Measurements from ENCODE around the gene LHFPL3.
A peak's percentile ranks its signal among the peaks of the same experiment; 100 is the strongest.

The LHFPL3 gene

DNA sequence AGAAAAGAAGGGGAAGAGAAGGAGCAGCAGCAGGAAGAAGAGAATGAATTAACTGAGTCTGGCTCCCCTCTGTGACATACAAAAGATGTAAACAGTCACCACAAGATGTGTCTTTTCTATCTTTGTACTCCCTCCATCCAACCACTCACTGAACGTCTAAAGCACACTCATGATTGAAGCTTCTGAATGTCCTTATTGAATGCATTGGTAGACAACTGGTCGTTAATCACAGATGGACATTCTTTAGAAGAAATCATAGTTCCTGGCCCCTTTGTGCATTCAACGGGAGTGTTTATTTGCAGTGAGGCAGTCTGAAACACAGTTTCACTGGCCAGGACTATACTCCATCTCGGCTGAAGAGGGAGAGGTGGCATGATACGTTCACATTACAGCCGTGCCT lies 479.3 kb downstream of the LHFPL3 start:
- Histone ChIP-seq H3K4me1 (ENCODE audit: control insufficient read depth in 2 of 2, insufficient read depth in 1 of 2, low read depth in 1 of 2, low read length in 2 of 2) (no peaks in the 10 kb centered on the region), H2AK5ac (ENCODE audit: low read depth, low read length) (no peak overlapping the region), H3K9me3 (replicated peaks in 1 of 2; ENCODE audit: control insufficient read depth in 2 of 2, insufficient read depth in 1 of 2, low read depth in 1 of 2, low read length in 2 of 2) (no peaks in the 10 kb centered on the region), H3K4me2 (ENCODE audit: insufficient read depth, low read length, poor library complexity, severe bottlenecking) (no peak overlapping the region), H2BK5ac (ENCODE audit: low read length) (no peak overlapping the region), H2BK15ac (ENCODE audit: low read length) (no peak overlapping the region), H3K36me3 (replicated peaks in 1 of 2; ENCODE audit: control insufficient read depth in 2 of 2, insufficient read depth in 2 of 2, low read length in 2 of 2) (no peaks in the 10 kb centered on the region), H3K27me3 (ENCODE audit: control insufficient read depth in 3 of 3, insufficient read depth in 3 of 3, low read depth in 1 of 3, low read length in 3 of 3) (no peaks in the 10 kb centered on the region), H3K4me3 (ENCODE audit: low read length in 2 of 2) (no peak overlapping the region), H2BK12ac (ENCODE audit: low read length) (no peak overlapping the region), H3K14ac (ENCODE audit: low read length) (no peak overlapping the region), H3K23ac (ENCODE audit: low read depth, low read length, poor library complexity) (no peak overlapping the region), H3K9ac (ENCODE audit: low read depth, low read length, poor library complexity) (no peak overlapping the region), H3K4ac (ENCODE audit: low read length) (no peak overlapping the region), H3K27ac (replicated peaks; ENCODE audit: low read length) (no peak overlapping the region), H2AFZ (ENCODE audit: low read length) (no peak overlapping the region), H4K91ac (ENCODE audit: low read depth, low read length, poor library complexity) (no peak overlapping the region), H2BK120ac (ENCODE audit: low read depth, low read length) (no peak overlapping the region), H3K79me1 (ENCODE audit: low read depth, low read length) (no peaks in the 10 kb centered on the region), H3K18ac (ENCODE audit: low read length) (no peak overlapping the region), H4K8ac (ENCODE audit: low read depth, low read length) (no peak overlapping the region)
- WGBS, 2 donors (ENCODE audit: extremely low coverage in 2 of 2, insufficient read length in 2 of 2, insufficient replicate concordance in 1 of 2) = no CpG with 5 or more reads among the region's 6 CpGs
- DNase-seq (ENCODE audit: low spot score) = no peak

DNA sequence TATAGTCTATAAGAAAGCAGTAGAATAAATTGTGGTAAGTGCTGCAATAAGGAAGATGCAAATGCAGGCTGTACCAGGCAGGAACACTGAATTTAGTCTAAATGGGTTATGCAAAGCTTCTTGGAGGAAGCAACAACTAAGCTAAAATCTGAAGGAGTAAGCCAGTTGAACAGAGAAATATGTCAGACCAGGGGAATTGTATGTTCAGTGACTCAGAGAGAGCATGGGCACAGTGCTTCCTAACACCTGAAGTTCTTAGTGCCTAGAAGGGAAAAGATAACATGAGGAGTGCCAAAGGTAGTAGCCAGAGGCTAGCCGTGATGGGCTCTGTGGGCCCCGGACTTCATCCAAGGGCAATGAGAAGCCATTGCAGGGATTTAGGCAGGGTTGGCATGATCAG lies 481.5 kb downstream of the LHFPL3 start:
- no peak overlapping the region for H3K14ac ChIP-seq (ENCODE audit: low read length)
- H3K4ac ChIP-seq (ENCODE audit: low read length) = no peak overlapping the region
- H4K8ac ChIP-seq (ENCODE audit: low read depth, low read length) = no peak overlapping the region
- H3K27me3 ChIP-seq (ENCODE audit: control insufficient read depth in 3 of 3, insufficient read depth in 3 of 3, low read depth in 1 of 3, low read length in 3 of 3) = no peaks in the 10 kb centered on the region
- no peak overlapping the region for H2AK5ac ChIP-seq (ENCODE audit: low read depth, low read length)
- no peak overlapping the region for H3K18ac ChIP-seq (ENCODE audit: low read length)
- no peak overlapping the region for H2BK12ac ChIP-seq (ENCODE audit: low read length)
- H3K4me2 ChIP-seq (ENCODE audit: insufficient read depth, low read length, poor library complexity, severe bottlenecking) = no peak overlapping the region
- H3K9ac ChIP-seq (ENCODE audit: low read depth, low read length, poor library complexity) = no peak overlapping the region
- no peak overlapping the region for H2BK15ac ChIP-seq (ENCODE audit: low read length)
- H3K27ac ChIP-seq (replicated peaks; ENCODE audit: low read length) = no peak overlapping the region
- H3K9me3 ChIP-seq (replicated peaks in 1 of 2; ENCODE audit: control insufficient read depth in 2 of 2, insufficient read depth in 1 of 2, low read depth in 1 of 2, low read length in 2 of 2) = no peaks in the 10 kb centered on the region
- no CpG with 5 or more reads among the region's 2 CpGs for WGBS, 2 donors (ENCODE audit: extremely low coverage in 2 of 2, insufficient read length in 2 of 2, insufficient replicate concordance in 1 of 2)
- H2BK5ac ChIP-seq (ENCODE audit: low read length) = no peak overlapping the region
- no peak for DNase-seq (ENCODE audit: low spot score)
- no peaks in the 10 kb centered on the region for H3K36me3 ChIP-seq (replicated peaks in 1 of 2; ENCODE audit: control insufficient read depth in 2 of 2, insufficient read depth in 2 of 2, low read length in 2 of 2)
- no peak overlapping the region for H2BK120ac ChIP-seq (ENCODE audit: low read depth, low read length)
- no peaks in the 10 kb centered on the region for H3K79me1 ChIP-seq (ENCODE audit: low read depth, low read length)
- H3K4me3 ChIP-seq (ENCODE audit: low read length in 2 of 2) = no peak overlapping the region
- H2AFZ ChIP-seq (ENCODE audit: low read length) = no peak overlapping the region
- H4K91ac ChIP-seq (ENCODE audit: low read depth, low read length, poor library complexity) = no peak overlapping the region
- H3K4me1 ChIP-seq (ENCODE audit: control insufficient read depth in 2 of 2, insufficient read depth in 1 of 2, low read depth in 1 of 2, low read length in 2 of 2) = no peaks in the 10 kb centered on the region
- H3K23ac ChIP-seq (ENCODE audit: low read depth, low read length, poor library complexity) = no peak overlapping the region

DNA sequence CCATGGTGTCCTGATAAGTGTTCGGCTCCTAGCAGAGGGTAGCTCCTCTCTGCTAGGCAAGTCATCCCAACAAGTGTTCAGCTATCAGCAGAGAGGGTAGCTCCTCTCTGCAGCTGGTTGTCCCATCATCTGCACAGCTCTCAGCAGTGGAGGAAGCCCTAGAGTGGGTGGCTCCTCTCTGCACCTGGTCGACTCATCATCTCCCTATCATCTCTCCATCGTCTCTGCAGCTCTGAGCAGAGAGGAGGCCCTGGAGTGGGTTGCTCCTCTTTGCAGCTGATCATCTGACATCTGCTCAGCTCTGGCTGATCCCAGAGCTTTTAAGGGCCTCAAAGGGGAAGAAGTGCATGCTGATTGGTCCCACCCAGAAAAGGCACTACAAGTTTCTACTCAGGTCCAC lies 485.7 kb downstream of the LHFPL3 start:
- H2AK5ac ChIP-seq (ENCODE audit: low read depth, low read length) = no peak overlapping the region
- no peak for DNase-seq (ENCODE audit: low spot score)
- H2BK12ac ChIP-seq (ENCODE audit: low read length) = no peak overlapping the region
- H4K8ac ChIP-seq (ENCODE audit: low read depth, low read length) = no peak overlapping the region
- no peak overlapping the region for H3K27ac ChIP-seq (replicated peaks; ENCODE audit: low read length)
- H3K79me1 ChIP-seq (ENCODE audit: low read depth, low read length) = no peaks in the 10 kb centered on the region
- no CpG with 5 or more reads among the region's 3 CpGs for whole genome bisulfite sequencing, 2 donors (ENCODE audit: extremely low coverage in 2 of 2, insufficient read length in 2 of 2, insufficient replicate concordance in 1 of 2)
- H3K9ac ChIP-seq (ENCODE audit: low read depth, low read length, poor library complexity) = no peak overlapping the region
- H3K9me3 ChIP-seq (replicated peaks in 1 of 2; ENCODE audit: control insufficient read depth in 2 of 2, insufficient read depth in 1 of 2, low read depth in 1 of 2, low read length in 2 of 2) = no peaks in the 10 kb centered on the region
- H3K4me1 ChIP-seq (ENCODE audit: control insufficient read depth in 2 of 2, insufficient read depth in 1 of 2, low read depth in 1 of 2, low read length in 2 of 2) = peaks cover 0 to 4% of the 10 kb centered on the region in 2 donors
- H3K4me3 ChIP-seq (ENCODE audit: low read length in 2 of 2) = no peak overlapping the region
- no peak overlapping the region for H2AFZ ChIP-seq (ENCODE audit: low read length)
- no peaks in the 10 kb centered on the region for H3K36me3 ChIP-seq (replicated peaks in 1 of 2; ENCODE audit: control insufficient read depth in 2 of 2, insufficient read depth in 2 of 2, low read length in 2 of 2)
- no peak overlapping the region for H3K14ac ChIP-seq (ENCODE audit: low read length)
- no peak overlapping the region for H4K91ac ChIP-seq (ENCODE audit: low read depth, low read length, poor library complexity)
- H3K4me2 ChIP-seq (ENCODE audit: insufficient read depth, low read length, poor library complexity, severe bottlenecking) = no peak overlapping the region
- H3K18ac ChIP-seq (ENCODE audit: low read length) = no peak overlapping the region
- H2BK15ac ChIP-seq (ENCODE audit: low read length) = peak overlapping the region; percentile 12
- no peaks in the 10 kb centered on the region for H3K27me3 ChIP-seq (ENCODE audit: control insufficient read depth in 3 of 3, insufficient read depth in 3 of 3, low read depth in 1 of 3, low read length in 3 of 3)
- H3K23ac ChIP-seq (ENCODE audit: low read depth, low read length, poor library complexity) = no peak overlapping the region
- H2BK5ac ChIP-seq (ENCODE audit: low read length) = no peak overlapping the region
- H2BK120ac ChIP-seq (ENCODE audit: low read depth, low read length) = no peak overlapping the region
- no peak overlapping the region for H3K4ac ChIP-seq (ENCODE audit: low read length)

DNA sequence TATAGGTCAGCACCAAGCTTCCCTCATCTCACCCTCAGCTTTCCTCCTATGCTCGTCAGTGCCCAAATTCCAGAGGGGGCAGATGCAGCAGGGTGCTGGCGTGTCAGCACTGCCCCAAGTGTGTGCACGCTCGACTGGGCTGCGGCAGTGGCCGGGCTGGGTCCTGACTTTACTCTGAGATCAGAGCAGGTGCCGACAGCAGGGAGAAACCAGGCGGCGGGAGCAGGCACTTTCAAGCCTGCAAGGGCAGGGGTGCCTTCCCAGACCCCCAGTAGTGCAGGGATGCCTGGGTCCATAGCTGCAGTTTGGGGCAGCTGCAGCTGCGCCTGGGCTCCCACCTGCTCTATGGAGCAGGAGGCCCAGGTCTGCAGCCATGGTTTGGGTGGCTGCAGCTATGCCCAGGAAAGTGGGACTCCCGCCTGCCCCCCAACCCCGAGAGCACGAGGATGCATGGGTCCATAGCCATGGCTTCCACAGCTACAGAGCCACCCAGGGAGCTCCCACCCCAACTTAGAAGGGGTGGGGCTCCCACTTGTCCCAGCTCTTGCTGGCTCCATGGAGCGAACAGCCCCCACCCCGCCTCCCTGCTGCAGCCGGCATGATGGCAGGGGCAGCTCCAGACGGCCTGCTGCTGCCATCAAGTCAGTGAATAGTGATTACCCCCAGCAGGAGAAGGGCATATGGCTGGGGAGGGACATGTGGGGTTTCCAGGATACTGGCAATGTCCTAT lies 486.4 kb downstream of the LHFPL3 start:
- Histone ChIP-seq H3K4me2 (ENCODE audit: insufficient read depth, low read length, poor library complexity, severe bottlenecking) (no peak overlapping the region), H3K27me3 (ENCODE audit: control insufficient read depth in 3 of 3, insufficient read depth in 3 of 3, low read depth in 1 of 3, low read length in 3 of 3) (no peaks in the 10 kb centered on the region)

More for the DNA sequence above, 486.4 kb downstream of the LHFPL3 start:
- Histone ChIP-seq H3K23ac (ENCODE audit: low read depth, low read length, poor library complexity) (no peak overlapping the region), H3K36me3 (replicated peaks in 1 of 2; ENCODE audit: control insufficient read depth in 2 of 2, insufficient read depth in 2 of 2, low read length in 2 of 2) (no peaks in the 10 kb centered on the region), H3K4ac (ENCODE audit: low read length) (no peak overlapping the region), H4K8ac (ENCODE audit: low read depth, low read length) (no peak overlapping the region), H3K4me1 (ENCODE audit: control insufficient read depth in 2 of 2, insufficient read depth in 1 of 2, low read depth in 1 of 2, low read length in 2 of 2) (peaks cover 0 to 4% of the 10 kb centered on the region in 2 donors), H2BK120ac (ENCODE audit: low read depth, low read length) (no peak overlapping the region), H3K18ac (ENCODE audit: low read length) (peak overlapping the region; percentile 44), H3K79me1 (ENCODE audit: low read depth, low read length) (no peaks in the 10 kb centered on the region), H2AFZ (ENCODE audit: low read length) (no peak overlapping the region), H2BK5ac (ENCODE audit: low read length) (no peak overlapping the region), H2BK15ac (ENCODE audit: low read length) (peak overlapping the region; percentile 12), H3K14ac (ENCODE audit: low read length) (no peak overlapping the region), H3K9me3 (replicated peaks in 1 of 2; ENCODE audit: control insufficient read depth in 2 of 2, insufficient read depth in 1 of 2, low read depth in 1 of 2, low read length in 2 of 2) (no peaks in the 10 kb centered on the region), H2BK12ac (ENCODE audit: low read length) (no peak overlapping the region), H2AK5ac (ENCODE audit: low read depth, low read length) (peak overlapping the region; percentile 19), H3K4me3 (ENCODE audit: low read length in 2 of 2) (no peak overlapping the region), H3K9ac (ENCODE audit: low read depth, low read length, poor library complexity) (no peak overlapping the region), H4K91ac (ENCODE audit: low read depth, low read length, poor library complexity) (no peak overlapping the region), H3K27ac (replicated peaks; ENCODE audit: low read length) (no peak overlapping the region)
- no CpG with 5 or more reads among the region's 17 CpGs for WGBS, 2 donors (ENCODE audit: extremely low coverage in 2 of 2, insufficient read length in 2 of 2, insufficient replicate concordance in 1 of 2)
- DNase-seq (ENCODE audit: low spot score) = no peak

All from neuronal stem cell (in vitro differentiated cells).